ENCODE results near the gene HTR3D.

DNA sequence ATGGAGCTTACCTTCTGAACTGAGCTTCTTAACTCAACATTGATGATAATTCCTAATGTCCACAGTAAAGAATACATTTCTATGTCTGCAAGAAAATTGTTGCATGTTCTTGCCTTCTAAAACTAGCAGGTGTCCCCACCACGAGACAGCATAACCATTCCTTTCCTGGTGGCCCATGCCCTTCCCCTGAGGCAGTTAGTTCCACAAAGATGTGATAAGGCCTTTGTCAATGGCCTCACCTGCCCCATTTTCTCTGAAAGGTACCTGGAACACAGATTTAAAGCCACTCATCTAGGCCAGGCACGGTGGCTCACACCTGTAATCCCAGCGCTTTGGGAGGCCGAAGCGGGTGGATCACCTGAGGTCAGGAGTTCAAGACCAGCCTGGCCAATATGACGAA, 44.4 kb downstream of the HTR3D start:
- no peak for TF ChIP-seq POLR2A (IDR thresholded peaks at IDR 0.05)
- TF ChIP-seq, protein P1, sequence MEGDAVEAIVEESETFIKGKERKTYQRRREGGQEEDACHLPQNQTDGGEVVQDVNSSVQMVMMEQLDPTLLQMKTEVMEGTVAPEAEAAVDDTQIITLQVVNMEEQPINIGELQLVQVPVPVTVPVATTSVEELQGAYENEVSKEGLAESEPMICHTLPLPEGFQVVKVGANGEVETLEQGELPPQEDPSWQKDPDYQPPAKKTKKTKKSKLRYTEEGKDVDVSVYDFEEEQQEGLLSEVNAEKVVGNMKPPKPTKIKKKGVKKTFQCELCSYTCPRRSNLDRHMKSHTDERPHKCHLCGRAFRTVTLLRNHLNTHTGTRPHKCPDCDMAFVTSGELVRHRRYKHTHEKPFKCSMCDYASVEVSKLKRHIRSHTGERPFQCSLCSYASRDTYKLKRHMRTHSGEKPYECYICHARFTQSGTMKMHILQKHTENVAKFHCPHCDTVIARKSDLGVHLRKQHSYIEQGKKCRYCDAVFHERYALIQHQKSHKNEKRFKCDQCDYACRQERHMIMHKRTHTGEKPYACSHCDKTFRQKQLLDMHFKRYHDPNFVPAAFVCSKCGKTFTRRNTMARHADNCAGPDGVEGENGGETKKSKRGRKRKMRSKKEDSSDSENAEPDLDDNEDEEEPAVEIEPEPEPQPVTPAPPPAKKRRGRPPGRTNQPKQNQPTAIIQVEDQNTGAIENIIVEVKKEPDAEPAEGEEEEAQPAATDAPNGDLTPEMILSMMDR (IDR thresholded peaks at IDR 0.05), result no peak
